T-helper 9 cell (primary cell): ENCODE measurements around the gene GGTLC2.

ENCODE experiments used
- DNase-seq: peaks from one replicate; pipeline ENCODE4 v3.0.0-alpha.2; 2020

Gene GGTLC2

DNA sequence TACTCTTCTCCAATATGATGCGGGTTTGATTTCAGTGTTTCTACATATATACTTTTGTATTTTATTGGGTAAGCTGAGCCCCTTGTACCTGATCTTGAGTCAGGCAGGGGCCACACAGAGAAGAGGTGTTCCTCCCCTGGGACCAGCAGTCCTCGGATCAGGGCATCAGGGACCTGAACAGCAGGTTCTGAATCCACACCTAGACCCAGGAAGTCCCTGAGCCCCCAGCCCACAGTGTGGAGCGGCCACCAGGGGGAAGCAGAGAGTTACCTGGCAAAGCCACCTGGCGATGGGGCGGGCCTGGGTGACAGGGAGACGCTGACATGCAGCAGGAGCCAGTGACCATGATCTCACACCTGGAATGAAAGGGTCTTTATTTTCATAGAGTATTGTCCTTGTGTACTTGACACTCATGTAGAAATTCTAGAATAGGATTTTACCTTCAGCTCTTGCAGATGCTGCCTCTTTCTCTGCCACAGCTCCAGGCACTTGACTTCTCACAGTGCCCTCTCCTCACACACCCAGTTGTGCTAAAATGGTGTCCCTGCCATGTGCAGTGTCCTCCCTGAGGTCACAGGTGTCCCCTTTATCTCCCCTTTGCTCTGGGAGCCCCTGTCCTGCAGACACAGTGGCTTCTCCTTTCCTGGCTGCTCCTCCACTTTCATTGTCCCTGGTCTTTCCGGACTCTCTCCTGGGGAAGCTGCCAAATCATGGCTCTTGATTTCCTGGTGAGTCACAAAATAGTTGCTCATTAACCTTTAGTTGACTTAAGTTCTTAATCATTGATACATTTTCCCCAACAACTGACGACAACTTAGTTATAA, 48.5 kb downstream of the GGTLC2 start:
- peak; percentile 70 for DNase-seq

DNA sequence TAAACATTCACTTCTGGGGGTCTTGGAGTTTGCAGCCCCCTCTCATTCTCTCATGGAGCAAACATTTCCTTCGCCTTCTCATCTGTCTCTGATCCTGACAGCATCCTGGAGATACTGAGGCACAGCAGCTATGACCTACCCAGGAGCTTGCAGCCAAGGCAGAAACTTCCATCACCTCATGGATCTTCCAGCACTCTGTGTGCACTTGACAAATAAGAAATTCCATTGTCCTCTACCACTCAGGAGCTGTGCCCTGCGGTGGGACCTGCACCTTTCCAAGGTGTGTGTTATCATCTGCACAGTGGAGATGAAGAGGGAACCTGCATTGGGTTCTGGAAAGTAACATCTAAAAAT, 49.1 kb downstream of the GGTLC2 start:
- no peak for DNase-seq

DNA sequence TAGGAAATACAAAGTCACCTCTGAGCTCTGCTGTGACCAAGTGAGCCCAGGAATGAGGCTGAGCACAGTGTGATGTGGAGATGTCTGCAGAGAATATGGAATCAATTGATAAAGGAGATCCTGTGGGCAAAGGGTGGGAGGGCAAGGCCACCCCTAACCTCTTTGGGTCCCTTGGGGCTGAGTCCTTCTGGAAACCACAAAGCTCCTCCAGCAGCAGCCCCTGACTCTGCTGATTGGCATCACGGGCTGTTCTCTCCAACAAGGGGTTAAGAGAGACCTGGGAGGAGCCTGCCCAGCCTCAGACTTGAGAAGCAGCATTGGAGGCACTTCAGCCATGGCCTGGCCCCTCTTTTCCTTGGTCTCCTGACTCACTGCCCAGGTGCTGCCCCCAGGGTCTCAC, 49.7 kb downstream of the GGTLC2 start:
- no peak for DNase-seq

DNA sequence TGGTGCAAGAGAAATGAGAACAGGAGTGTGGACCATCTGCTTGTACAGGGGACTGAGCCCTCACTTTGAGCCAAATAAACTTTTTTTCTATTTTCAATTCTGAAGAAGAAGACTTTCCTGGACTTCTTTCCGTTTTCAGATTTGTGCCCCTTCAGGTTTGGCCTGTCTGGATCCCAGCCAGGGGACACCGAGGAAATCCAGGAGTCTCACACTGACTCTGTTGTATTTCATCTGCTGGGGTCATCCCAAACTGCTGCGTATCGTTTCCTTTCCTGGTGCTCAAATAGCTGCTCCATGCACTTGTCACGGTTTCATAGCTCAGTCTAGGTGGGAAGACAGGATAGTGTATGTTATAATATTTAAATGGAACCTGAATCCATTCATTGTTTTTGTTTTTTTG, 51.7 kb downstream of the GGTLC2 start:
- no peak for DNase-seq
